GM18861 (cell line): ENCODE measurements around the gene OSTN.
"Not testable (repeated sequence)": the region's sequence is repeated elsewhere in the genome, so short reads cannot be mapped to it uniquely, and the experiment has no call there.

Source experiments
- ATAC-seq: cut with Tn5 transposase; IDR thresholded peaks from one replicate; pipeline ENCODE4 v1.9.1; 2021; ENCODE audit not compliant: unreplicated experiment

The OSTN gene, protein sequence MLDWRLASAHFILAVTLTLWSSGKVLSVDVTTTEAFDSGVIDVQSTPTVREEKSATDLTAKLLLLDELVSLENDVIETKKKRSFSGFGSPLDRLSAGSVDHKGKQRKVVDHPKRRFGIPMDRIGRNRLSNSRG

DNA sequence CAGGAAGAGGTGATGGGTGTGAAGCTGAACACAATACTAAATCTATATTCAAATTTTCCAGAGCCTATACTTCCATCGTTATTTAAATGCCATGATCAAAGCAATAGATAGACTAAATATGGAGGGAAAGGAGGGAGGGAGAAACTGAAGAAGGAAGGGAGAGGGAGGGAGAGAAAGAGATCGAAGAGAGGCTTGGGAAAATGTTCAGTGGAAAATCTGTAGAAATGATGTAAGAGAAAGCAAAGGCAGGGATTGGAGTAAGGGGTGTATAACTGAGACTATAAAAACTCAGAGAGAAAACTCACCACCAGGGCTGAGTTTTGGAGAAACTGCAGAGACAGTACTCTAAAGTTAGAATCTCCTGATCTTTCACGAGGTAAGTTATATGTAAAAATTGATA, at the start of gene OSTN:
Gene OSTN, plus strand, starts transcription at position 310 of the 400 bp plus-strand sequence. CDS start 13,292 bp downstream, outside the sequence.
- no peak for ATAC-seq

DNA sequence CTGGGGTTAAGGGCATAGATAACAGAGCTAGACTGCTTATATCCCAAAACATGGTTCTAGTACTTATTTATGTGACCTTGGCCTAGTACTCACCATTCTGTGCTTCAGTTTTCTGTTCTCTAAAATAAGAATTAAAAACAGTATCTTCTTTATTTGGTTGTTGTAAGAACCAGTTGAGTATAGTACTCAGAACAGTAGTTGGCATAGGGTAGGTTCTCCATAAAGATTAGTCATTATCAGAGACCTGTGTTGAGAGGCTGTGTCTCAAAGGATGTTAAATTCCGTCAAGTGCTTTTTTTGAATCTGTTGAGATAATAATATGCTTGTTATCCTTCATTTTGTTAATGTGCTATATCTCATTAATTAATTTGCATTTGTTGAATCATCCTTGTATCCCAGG, 47.4 kb upstream of the OSTN start:
- peak; percentile 79 for ATAC-seq

DNA sequence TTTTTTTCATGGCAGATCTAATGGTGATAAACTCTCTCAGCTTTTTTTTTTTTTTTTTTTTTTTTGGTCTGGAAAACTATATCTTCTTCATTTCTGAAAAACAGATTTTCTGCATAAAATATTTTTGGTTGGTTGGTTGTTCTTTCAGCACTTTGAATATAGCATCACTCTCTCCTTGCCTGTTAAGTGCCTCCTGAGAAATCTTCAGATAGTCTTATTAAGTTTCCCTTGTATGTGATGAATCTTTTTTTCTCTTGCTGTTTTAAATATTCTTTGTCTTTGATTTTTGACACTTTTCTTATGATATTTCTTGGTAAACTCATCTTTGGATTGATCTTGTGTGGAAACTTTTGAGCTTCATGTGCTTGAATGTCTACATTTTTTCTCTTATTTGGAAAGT, 44.2 kb upstream of the OSTN start:
- ATAC-seq, result no peak

DNA sequence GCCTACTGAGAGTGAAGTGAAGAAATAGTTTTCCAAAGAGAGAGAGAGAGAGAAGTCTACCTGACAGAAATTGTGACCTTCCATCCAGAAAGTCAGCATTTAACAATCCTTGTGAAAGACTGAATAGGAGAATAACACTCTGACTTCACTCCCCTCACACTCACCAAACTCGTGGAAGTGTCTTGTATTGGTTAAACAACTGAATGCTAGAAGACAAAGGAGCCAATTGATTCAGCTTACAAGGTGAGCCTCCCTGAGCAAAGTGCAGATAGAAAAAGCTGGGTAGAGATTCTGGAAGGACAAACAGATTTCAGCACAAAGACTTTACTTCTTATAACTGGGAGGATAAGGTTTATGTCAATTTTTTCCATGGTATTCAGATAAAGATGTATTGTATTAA, 40.8 kb upstream of the OSTN start:
- no peak for ATAC-seq

DNA sequence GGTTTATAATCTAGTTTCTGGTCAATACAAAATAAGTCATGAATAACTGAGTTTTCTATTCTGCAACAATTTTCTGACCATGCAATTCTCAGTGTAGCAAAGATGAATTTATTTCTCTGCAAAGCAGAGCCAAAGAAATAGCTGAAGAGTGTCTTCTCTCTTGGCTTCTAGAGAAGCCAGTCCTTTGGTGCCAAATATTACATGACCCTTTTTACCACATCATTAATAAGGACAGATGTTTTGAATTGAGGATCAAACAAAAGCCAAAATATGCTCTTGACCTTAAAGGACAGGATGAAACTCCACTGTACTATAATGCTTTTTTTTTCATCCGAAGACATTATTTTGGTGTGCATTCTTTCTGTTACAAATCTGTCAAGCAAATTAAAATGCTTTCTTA, 40.2 kb upstream of the OSTN start:
- no peak for ATAC-seq

DNA sequence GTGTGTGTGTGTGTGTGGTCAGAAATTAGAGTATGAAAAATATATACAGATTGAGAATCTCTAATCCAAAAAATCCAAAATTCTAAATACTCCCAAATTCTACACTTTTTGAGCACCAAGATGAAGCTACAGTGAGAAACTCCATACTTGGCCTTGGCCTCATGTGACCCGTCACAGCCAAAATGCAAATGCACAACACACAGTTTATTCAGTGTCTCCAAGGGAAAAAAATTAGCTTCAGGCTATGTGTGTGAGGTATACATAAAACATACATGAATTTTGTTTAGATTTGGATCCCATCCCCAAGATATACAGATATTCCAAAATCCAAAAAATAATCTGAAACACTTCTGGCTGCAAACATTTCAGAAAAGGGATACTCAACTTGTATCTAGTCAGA, 33.2 kb upstream of the OSTN start:
- ATAC-seq, result no peak

DNA sequence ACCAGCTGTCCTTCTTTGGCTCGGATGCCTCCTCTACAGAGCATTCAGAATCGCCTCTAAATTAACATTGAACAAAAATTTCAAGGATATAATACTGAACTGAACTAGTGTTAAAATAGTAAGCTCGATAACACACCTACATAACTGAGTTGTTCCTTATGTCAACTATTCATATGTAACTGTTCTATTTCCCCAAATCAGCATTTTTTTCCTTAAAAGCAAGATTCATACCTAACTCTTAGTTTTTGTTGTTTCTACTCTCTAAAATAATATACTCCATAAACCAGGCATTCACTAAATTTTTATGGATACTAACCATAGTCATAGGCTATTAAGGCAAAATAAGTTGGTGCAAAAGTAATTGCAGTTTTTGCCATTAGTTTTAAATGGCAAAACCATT, 32.7 kb upstream of the OSTN start:
- no peak for ATAC-seq

DNA sequence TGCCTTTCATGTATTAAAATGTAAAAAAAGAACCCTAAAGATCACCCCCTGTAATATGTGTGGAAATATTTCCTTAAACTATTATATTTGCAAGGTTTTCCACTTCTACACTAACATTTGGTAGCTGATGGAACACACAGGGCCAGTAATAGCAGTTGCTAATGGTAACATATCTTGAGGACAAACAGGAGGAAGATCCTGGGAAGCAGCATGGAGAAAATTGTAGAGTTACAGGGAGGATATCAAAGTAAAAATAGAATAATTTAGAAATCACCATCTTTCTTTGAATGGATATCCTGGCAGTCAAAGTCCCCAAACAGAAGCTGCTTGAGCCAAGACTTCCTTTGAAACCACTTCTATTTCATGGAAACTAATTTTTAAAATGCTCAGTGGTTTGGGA, 29.5 kb upstream of the OSTN start:
- ATAC-seq, result no peak

DNA sequence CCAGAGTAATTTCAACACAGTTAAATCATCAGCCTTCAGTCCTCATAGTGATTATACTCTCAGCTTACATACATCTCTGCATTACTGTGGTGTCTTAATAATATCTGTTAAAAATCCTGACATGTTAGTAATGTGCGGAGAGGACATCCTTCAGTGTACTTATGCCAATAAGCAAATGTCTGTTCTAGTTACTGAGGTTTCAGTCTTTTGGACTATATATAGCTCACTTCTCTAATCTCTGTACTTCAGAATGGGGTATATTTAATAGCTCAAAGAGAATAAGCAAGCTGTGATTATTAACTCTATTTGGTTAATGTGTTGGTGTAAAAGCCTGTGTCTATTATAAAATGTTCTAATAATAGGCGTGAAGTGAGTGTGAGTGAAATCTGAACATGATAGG, 28.9 kb upstream of the OSTN start:
- peak; percentile 93 for ATAC-seq

DNA sequence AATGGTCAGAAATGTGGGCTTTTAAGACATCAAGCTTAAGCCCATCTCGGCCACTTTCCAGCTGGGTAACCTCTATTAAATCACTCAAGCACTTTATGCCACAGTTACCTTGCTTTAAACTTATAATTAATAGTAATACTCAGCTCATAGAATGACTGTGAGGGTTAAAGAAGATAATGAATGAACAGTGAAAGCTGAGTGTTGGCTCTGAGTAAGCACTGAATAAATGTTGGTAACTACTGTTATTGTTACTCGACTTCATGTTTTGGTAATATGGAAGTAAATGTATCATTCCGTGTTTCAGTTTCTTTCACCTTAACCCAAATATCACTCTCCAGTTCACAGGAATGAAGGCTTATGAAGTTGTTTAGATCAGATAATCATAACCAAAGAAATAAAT, 23.9 kb upstream of the OSTN start:
- no peak for ATAC-seq

DNA sequence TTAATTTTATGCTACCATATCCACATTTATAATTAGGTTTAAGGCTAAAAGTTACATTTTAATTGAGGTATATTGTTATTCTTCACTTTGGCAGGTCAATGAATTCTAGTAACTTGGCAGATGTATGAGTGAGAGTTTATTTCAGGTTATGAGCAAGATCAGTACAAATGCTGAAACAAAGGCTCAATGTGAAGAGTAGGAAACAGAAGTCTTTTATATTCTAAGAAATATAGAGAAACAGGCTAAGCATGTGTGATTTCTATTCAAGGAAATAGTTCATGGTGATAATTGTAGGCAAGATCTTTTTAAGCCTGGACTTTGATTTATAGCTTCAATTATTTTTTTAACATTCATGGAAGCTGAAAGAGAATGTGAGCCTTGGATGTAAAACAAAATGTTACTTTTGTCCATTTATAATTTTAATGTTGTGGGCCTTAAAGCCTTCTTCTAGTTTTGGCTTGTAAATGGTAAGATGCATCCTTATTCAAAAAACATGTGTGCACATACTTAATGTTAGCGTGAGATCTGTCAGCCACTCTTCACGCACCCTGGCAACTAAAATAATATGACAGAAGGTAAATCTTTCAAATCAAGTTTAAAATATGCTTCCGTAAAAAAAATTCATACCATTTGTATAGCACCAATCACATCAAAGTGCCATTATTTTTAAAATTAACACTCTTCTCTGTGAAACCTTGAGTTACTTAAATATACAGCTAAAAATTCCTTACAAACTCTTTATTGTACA, 22.8 kb upstream of the OSTN start:
- no peak for ATAC-seq

DNA sequence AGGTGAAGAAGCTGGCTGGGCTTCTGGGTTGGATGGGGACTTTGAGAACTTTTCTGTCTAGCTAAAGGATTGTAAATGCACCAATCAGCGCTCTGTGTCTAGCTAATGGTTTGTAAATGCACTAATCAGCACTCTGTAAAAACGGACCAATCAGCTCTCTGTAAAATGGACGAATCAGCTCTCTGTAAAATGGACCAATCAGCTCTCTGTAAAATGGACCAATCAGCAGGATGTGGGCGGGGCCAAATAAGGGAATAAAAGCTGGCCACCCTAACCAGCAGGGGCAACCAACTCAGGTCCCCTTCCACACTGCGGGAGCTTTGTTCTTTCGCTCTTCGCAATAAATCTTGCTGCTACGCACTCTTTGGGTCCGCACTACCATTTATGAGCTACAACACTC, 13.7 kb upstream of the OSTN start:
- ATAC-seq, result not testable (repeated sequence)

DNA sequence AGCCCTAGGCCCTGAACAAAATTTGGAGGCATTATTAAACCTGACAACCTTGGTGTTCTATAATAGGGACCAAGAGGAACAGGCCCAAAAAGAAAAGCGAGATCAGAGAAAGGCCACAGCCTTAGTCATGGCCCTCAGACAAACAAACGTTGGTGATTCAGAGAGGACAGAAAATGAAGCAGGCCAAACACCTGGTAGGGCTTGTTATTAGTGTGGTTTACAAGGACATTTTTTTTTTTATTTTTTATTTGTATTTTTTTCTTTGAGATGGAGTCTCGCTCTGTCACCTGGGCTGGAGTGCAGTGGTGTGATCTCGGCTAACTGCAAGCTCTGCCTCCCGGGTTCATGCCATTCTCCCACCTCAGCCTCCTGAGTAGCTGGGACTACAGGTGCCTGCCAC, 10.8 kb upstream of the OSTN start:
- ATAC-seq, result not testable (repeated sequence)

DNA sequence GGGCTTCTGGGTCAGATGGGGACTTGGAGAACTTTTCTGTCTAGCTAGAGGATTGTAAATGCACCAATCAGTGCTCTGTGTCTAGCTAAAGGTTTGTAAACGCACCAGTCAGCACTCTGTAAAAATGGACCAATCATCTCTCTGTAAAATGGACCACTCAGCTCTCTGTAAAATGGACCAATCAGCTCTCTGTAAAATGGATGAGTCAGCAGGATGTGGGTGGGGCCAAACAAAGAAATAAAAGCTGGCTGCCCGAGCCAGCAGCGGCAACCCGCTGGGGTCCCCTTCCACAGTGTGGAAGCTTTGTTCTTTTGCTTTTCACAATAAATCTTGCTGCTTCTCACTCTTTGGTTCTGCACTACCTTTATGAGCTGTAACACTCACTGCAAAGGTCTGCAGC, 6.8 kb upstream of the OSTN start:
- not testable (repeated sequence) for ATAC-seq

DNA sequence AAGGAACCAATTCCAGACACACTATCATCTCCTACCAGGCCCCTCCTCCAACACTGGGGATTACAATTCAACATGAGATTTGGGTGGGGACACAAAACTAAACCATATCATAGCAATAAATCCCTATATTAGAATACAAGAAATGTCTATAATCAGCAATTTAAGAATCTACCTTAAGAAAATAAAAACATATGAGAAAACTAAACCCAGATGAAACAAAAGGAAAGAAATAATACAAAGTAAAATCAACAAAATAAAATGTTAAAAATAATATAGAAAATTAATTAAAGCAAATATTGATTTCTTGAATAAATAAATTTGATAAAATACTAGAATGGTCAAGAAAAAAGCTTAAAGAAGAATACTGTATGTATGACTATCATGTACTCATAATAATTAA, 6.1 kb upstream of the OSTN start:
- ATAC-seq, result no peak

DNA sequence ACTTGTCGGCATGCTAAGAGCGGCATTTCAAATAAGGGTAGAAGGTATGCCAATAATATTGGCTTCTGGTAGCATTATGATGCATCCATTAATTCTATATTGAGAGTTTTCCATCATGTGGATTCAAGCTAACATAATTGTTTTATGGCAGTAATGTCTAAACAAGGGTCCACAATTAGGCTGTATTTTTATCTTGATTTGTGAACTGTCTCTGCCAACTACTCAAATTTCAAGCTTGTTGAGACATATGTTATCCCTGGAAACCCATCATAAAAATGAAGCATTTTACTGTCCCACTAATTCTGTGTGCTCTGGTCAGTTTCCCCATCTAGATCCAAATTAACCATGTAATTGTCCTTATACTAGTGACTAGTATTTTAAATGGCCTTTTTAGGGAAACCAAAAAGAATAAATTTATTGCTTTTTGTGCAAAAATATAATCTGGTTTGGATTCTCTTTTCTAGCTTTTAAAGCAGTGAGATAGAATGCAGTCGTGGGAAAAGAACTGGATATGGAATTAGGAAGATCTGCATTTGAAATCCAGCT, 1.2 kb upstream of the OSTN start:
- no peak for ATAC-seq

DNA sequence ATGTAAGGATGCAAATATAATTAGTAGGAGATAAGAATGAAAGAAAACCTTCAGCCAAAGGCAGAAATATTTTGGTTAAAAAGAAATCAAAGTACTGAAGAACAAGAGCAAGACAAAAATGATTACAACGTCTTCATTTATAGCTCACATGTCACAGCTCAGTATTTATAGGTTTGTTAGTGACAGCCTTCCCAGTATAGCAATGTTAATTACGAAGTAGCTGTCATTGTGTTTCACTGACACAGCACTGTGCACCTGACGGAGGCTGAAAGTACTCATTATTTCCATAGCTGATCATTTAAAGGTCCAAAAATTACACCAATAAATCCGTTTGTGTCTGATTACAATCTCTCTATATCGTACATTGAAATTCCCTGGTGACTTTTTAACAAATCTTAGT, 561 bp upstream of the OSTN start:
- ATAC-seq, result no peak

DNA sequence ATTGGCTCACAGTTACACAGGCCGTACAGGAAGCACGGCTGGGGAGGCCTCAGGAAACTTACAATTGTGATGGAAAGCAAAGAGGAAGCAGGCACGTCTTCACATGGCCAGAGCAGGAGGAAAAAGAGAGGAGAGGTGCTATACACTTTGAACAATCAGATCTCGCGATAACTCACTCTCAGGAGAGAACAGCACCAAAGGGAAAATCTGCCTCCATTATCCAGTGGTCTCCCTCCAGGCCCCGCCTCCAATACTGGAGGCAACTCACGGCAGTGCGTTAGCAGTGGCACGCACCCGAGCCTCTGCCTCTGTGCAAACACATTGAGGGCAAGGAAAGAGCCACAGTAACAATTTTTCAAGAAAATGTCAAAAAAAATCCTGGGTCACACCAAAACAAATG, 11.0 kb downstream of the OSTN start:
- no peak for ATAC-seq

DNA sequence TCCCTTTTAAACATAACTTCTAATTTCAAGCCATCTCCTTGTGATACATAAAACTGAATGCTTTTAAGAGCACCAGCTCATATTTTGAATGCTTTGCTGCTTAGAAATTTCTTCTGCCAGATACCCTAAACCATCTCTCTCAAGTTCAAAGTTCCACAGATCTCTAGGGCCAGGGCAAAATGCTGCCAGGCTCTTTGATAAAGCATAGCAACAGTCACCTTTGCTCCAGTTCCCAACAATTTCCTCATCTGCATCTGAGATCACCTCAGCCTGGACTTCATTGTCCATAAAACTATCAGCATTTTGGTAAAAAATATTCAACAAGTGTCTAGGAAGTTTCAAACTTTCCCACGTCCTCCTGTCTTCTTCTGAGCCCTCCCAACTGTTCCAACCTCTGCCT, 17.5 kb downstream of the OSTN start:
- no peak for ATAC-seq

DNA sequence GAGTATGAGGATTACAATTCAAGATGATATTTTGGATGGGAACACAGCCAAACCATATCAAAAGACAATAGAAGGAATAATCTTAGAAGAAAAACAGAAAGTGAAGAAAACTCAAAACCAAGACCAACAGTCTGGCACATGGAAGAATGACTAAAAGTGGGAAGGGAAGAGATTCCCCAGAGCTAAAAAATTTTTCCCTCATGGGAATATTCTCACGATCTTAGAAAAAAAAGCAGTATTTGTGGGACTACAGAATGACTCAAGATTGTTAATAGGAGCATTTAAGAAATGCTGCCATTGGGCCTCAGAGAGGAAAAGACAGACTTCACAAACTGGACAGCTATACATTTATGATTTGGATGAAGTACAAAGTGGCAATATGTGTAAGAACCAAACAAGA, 18.3 kb downstream of the OSTN start:
- no peak for ATAC-seq

DNA sequence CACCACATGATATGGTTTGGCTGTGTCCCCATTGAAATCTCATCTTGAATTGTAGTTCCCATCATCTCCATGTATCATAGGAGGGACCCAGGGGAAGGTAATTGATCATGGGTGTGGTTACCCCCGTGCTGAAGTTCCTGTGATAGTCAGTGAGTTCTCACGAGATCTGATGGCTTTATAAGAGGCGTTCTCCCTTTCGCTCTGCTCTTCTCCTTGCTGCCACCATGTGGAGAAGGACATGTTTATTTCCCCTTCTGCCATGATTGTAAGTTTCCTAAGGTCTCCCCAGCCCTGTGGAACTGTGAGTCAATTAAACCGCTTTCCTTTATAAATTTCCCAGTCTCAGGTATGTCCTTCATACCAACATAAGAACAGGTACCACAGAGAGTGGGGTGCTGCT, 21.9 kb downstream of the OSTN start:
- ATAC-seq, result no peak

DNA sequence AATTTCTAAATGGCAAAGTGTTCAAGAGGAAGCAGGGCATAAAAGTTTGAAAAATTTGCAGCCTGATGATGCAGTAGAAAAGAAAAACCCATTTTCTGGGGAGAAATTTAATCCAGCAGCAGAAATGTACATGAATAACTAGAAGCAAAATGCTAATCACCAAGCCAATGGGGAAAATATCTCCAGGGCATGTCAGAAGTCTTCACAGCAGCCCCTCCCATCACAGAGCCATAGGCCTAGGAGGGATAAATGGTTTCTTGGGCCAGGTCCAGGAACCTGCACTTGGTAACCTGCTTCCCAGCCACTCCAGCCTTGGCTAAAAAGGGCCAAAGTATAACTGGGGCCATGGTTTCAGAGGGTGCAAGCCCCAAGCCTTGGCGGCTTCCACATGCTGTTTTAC, 22.6 kb downstream of the OSTN start:
- no peak for ATAC-seq

DNA sequence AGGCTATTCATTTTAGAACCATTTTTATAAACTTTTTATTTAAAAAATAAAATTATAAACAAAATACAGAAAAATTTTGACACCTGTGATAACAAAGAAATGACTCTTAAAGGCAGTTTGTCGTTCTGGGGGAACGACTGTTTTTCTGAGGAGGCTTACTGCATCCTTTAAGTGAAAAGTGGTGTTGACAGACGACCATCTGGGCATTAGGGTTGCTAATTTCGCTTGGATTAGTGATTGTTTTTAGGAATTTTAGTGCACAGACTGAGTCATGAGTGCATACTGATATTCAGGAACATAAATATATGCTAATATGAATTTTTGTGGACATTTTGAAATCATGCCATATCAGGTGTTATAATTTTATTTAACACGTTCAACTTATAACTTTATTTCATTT, 28.5 kb downstream of the OSTN start:
- ATAC-seq, result no peak
